ENCODE data around the gene RILPL1.
"Not testable (repeated sequence)": the region's sequence is repeated elsewhere in the genome, so short reads cannot be mapped to it uniquely, and the experiment has no call there.

GRCh38 chr12:123554843-123555242 lies 21.3 kb upstream of the RILPL1 start:
- not testable (repeated sequence) for TF ChIP-seq POLR2AphosphoS5 (IDR thresholded peaks at IDR 0.05; ENCODE audit: low read depth, low read length); SPI1 (IDR thresholded peaks at IDR 0.05; ENCODE audit: low read depth, low read length); TAF1 (IDR thresholded peaks at IDR 0.05; ENCODE audit: low read depth, low read length); POLR2A (IDR thresholded peaks at IDR 0.05; ENCODE audit: low read depth, low read length); PAX5 (IDR thresholded peaks at IDR 0.05; ENCODE audit: insufficient read depth, low read length, severe bottlenecking)
